ENCODE data around the gene MYRIP.
"Not testable (repeated sequence)": the region's sequence is repeated elsewhere in the genome, so short reads cannot be mapped to it uniquely, and the experiment has no call there.

Gene MYRIP

DNA sequence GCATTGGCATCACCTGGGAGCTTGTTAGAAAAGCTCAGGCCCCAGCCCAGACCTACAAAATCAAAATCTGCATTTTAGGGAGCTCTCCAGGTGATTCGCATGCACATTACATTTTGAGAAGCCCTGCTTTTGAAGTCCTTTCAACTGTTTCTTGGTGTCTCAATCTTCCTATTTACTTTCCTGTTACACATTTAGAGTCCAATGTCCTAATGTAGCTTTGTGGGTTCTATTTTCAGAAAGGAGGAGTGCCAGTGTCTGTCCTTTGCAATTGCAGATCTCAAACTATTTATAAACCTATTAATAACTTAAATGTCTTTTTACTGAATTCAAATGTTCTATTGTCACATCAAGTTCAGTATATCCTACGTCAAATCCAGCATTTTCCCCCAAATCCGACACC, 27.8 kb upstream of the MYRIP start:
- Histone ChIP-seq H3K9me3 (ENCODE audit: control insufficient read depth, low read length) (no peaks in the 10 kb centered on the region), H3K4me3 (ENCODE audit: extremely low read depth, insufficient read depth, low read length, poor library complexity, severe bottlenecking) (no peak overlapping the region), H3K27ac (ENCODE audit: low read depth, low read length, severe bottlenecking) (no peak overlapping the region), H3K4me1 (ENCODE audit: control insufficient read depth, insufficient read depth, low read length, poor library complexity, severe bottlenecking) (no peaks in the 10 kb centered on the region), H3K36me3 (ENCODE audit: control insufficient read depth, insufficient read depth, low read length) (no peaks in the 10 kb centered on the region)
- WGBS, 2 experiments (ENCODE audit: insufficient coverage in 2 of 2) = 46 to 94% methylated on average over 2 to 3 of the region's 3 CpGs

DNA sequence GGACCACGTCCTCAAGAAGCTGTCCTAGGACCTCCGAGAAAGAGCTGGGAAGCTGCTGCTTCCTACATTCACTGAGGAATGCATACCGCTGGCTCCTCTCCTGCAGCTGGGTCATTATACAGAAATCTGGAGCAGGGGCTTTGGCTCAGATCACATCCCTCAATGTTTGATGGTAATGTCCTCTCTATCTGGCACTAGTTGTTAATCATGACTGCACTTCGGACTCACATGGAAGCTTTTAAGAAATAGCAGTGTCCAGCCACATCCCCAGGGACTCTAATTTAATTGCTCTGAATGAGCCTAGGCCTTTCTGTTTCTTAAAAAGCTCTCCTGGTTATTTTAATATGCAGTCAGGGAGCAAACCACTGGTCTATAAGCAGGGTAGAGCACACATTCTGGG, 25.7 kb upstream of the MYRIP start:
- H3K4me3 ChIP-seq (ENCODE audit: extremely low read depth, insufficient read depth, low read length, poor library complexity, severe bottlenecking) = no peak overlapping the region
- 79 to 86% methylated on average over 3 to 4 of the region's 4 CpGs for WGBS, 2 experiments (ENCODE audit: insufficient coverage in 2 of 2)

DNA sequence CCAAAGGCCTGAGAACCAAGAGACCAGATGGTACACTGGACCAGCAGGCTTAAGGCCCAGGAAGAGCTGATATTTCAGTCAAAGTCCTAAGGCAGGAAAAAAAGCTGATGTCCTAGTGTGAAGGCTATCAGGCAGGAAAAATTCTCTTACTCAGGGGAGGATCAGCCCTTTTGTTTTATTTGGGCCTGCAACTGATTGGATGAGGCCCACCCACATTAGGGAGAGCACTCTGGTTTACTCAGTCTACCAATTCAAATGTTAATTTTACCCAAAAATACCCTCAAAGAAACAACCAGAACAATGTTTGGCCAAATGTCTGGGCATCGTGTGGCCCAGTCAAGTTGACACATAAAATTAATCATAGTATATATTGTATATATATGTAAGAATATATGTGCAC, 24.5 kb upstream of the MYRIP start:
- H3K4me1 ChIP-seq (ENCODE audit: control insufficient read depth, insufficient read depth, low read length, poor library complexity, severe bottlenecking) = no peaks in the 10 kb centered on the region
- no peak overlapping the region for H3K27ac ChIP-seq (ENCODE audit: low read depth, low read length, severe bottlenecking)
- H3K4me3 ChIP-seq (ENCODE audit: extremely low read depth, insufficient read depth, low read length, poor library complexity, severe bottlenecking) = no peak overlapping the region
- no peaks in the 10 kb centered on the region for H3K9me3 ChIP-seq (ENCODE audit: control insufficient read depth, low read length)
- WGBS, 2 experiments (ENCODE audit: insufficient coverage in 2 of 2) = no CpG with 5 or more reads among the region's 1 CpG
- H3K36me3 ChIP-seq (ENCODE audit: control insufficient read depth, insufficient read depth, low read length) = no peaks in the 10 kb centered on the region

More for the DNA sequence above, 25.7 kb upstream of the MYRIP start:
- H3K4me1 ChIP-seq (ENCODE audit: control insufficient read depth, insufficient read depth, low read length, poor library complexity, severe bottlenecking) = no peaks in the 10 kb centered on the region
- H3K9me3 ChIP-seq (ENCODE audit: control insufficient read depth, low read length) = no peaks in the 10 kb centered on the region
- H3K36me3 ChIP-seq (ENCODE audit: control insufficient read depth, insufficient read depth, low read length) = no peaks in the 10 kb centered on the region
- H3K27ac ChIP-seq (ENCODE audit: low read depth, low read length, severe bottlenecking) = no peak overlapping the region

DNA sequence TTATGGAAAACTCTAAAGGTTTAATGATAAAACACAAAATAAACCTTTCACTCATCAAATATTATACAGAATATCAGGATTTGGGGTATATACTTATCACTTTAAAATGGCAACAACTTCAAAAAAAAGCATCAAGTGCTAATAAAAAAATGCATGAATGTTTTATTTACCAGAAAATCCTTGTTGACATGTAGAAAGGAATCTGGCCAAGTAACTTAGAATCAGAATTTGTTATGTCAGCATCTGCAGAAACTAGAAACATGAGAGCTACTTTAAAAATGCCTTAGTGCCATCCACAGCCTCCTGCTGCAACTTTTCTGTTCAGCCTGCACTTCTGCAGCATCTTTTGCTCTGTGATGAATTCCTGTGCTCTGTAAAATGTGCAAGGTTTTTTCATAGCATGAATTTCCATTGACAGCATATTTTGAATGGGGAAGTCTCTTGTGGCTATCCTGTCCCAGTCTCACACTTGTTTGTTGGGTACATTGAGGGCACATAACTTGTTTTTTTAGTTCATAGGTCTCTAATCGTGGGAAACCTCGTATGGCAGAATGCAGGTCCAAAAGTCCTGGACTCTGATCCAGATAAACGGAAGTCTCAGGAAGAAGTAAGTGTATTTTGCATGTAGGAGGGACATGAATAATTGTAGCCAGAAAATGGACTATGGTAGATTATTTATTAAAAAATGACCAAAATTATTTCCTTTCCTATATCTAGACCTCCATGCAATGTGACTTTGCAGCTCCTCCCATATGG, 21.1 kb upstream of the MYRIP start:
- Histone ChIP-seq H3K4me3 (ENCODE audit: extremely low read depth, insufficient read depth, low read length, poor library complexity, severe bottlenecking) (no peak overlapping the region), H3K9me3 (ENCODE audit: control insufficient read depth, low read length) (no peaks in the 10 kb centered on the region), H3K27ac (ENCODE audit: low read depth, low read length, severe bottlenecking) (no peak overlapping the region), H3K4me1 (ENCODE audit: control insufficient read depth, insufficient read depth, low read length, poor library complexity, severe bottlenecking) (no peaks in the 10 kb centered on the region), H3K36me3 (ENCODE audit: control insufficient read depth, insufficient read depth, low read length) (no peaks in the 10 kb centered on the region)
- 90 to 94% methylated on average over 2 to 3 of the region's 3 CpGs for WGBS, 2 experiments (ENCODE audit: insufficient coverage in 2 of 2)

DNA sequence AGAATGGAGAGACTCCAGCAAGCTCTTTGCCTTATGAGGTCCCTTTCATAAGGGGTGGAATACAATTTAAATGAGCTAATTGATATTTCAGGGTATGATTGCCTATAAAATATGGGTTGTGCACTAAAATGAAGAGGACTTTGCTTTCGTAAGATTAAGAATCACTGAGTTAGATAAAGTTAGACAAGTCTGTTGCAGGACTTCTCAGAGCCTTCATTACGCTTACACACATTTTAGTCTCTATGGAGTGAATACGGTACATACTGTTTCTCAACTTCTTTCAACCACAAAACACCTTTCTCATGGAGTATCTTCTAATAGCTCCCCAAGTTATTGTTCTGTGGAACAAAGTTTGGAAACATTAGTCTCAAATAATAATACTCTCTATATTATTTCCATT, 17.8 kb upstream of the MYRIP start:
- 100% methylated on average over 1 of the region's 3 CpGs for WGBS, 2 experiments (ENCODE audit: insufficient coverage in 2 of 2)

DNA sequence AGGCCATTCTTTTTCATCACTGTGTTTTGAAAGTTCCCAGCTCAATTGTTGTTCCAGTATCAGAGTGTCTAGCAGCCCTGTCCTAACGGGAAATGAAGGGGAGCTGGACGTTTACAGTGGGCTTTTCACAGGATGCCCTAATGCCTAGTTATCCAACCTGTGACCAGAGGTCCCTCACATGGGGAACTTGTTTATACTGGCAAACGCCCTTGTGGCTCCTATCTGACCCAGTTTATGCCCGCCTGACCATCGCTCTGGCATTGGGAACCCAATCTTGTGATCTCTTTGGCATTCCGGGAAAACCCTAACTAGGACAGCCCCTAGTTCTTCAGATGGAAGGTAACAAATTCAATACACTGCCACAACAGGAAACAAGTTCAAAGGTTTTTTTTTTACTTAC, 14.5 kb upstream of the MYRIP start:
- H3K4me1 ChIP-seq (ENCODE audit: control insufficient read depth, insufficient read depth, low read length, poor library complexity, severe bottlenecking) = no peaks in the 10 kb centered on the region
- WGBS, 2 experiments (ENCODE audit: insufficient coverage in 2 of 2) = 85 to 94% methylated on average over 6 of the region's 6 CpGs
- H3K27ac ChIP-seq (ENCODE audit: low read depth, low read length, severe bottlenecking) = no peak overlapping the region
- no peak overlapping the region for H3K4me3 ChIP-seq (ENCODE audit: extremely low read depth, insufficient read depth, low read length, poor library complexity, severe bottlenecking)
- no peaks in the 10 kb centered on the region for H3K36me3 ChIP-seq (ENCODE audit: control insufficient read depth, insufficient read depth, low read length)
- H3K9me3 ChIP-seq (ENCODE audit: control insufficient read depth, low read length) = no peaks in the 10 kb centered on the region

More for the DNA sequence above, 17.8 kb upstream of the MYRIP start:
- Histone ChIP-seq H3K9me3 (ENCODE audit: control insufficient read depth, low read length) (no peaks in the 10 kb centered on the region), H3K4me1 (ENCODE audit: control insufficient read depth, insufficient read depth, low read length, poor library complexity, severe bottlenecking) (no peaks in the 10 kb centered on the region), H3K27ac (ENCODE audit: low read depth, low read length, severe bottlenecking) (no peak overlapping the region), H3K36me3 (ENCODE audit: control insufficient read depth, insufficient read depth, low read length) (no peaks in the 10 kb centered on the region), H3K4me3 (ENCODE audit: extremely low read depth, insufficient read depth, low read length, poor library complexity, severe bottlenecking) (no peak overlapping the region)

DNA sequence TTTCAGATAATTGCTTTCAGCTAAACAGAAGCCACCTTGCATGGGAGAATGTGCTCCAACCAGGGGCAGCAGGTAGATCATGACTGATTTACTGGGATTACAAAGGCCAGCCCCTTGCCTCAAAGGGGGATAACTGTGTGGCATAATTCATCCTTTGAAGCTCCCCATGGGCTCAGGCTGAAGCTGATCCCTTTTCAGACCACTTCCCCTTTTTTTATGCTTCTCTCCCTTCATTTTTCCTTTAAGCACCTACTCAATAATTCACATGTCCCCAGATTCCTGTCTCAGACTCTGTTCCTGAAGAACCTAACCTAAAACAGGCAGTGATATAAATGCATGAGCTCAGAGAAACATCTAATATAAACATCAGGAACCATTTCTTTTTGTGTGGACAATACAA, 8.2 kb upstream of the MYRIP start:
- Histone ChIP-seq H3K9me3 (ENCODE audit: control insufficient read depth, low read length) (no peaks in the 10 kb centered on the region), H3K4me3 (ENCODE audit: extremely low read depth, insufficient read depth, low read length, poor library complexity, severe bottlenecking) (no peak overlapping the region), H3K27ac (ENCODE audit: low read depth, low read length, severe bottlenecking) (no peak overlapping the region), H3K4me1 (ENCODE audit: control insufficient read depth, insufficient read depth, low read length, poor library complexity, severe bottlenecking) (no peaks in the 10 kb centered on the region), H3K36me3 (ENCODE audit: control insufficient read depth, insufficient read depth, low read length) (no peaks in the 10 kb centered on the region)

DNA sequence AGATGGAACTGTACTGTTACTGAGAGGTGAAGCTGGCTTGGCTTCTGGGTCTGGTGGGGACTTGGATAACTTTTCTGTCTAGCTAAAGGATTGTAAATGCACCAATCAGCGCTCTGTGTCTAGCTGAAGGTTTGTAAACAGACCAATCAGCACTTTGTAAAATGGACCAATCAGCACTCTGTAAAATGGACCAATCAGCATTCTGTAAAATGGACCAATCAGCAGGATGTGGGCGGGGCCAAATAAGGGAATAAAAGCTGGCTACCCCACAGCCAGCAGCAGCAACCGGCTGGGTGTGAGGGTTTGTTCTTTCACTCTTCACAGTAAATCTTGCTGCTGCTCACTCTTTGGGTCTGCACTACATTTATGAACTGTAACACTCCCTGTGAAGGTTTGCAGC, 6.9 kb upstream of the MYRIP start:
- H3K9me3 ChIP-seq (ENCODE audit: control insufficient read depth, low read length); H3K4me3 ChIP-seq (ENCODE audit: extremely low read depth, insufficient read depth, low read length, poor library complexity, severe bottlenecking); H3K4me1 ChIP-seq (ENCODE audit: control insufficient read depth, insufficient read depth, low read length, poor library complexity, severe bottlenecking); H3K36me3 ChIP-seq (ENCODE audit: control insufficient read depth, insufficient read depth, low read length); H3K27ac ChIP-seq (ENCODE audit: low read depth, low read length, severe bottlenecking): not testable (repeated sequence)
- WGBS, 2 experiments (ENCODE audit: insufficient coverage in 2 of 2) = 90 to 91% methylated on average over 2 to 3 of the region's 3 CpGs

DNA sequence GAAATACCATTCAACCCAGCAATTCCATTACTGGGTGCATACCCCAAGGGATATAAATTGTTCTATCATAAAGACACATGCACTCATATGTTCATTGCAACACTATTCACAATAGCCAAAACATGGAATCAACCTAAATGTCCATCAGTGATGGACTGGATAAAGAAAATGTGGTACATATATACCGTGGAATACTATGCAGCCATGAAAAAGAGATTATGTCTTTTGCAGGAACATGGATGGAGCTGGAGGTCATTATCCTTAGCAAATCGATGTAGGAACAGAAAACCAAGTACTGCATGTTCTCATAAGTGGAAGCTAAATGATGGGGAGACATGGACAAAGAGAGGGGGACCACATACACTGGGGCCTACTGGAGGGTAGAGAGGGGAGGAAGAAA, 5.5 kb upstream of the MYRIP start:
- no peaks in the 10 kb centered on the region for H3K4me1 ChIP-seq (ENCODE audit: control insufficient read depth, insufficient read depth, low read length, poor library complexity, severe bottlenecking)
- H3K9me3 ChIP-seq (ENCODE audit: control insufficient read depth, low read length) = no peaks in the 10 kb centered on the region
- no peak overlapping the region for H3K4me3 ChIP-seq (ENCODE audit: extremely low read depth, insufficient read depth, low read length, poor library complexity, severe bottlenecking)
- WGBS, 2 experiments (ENCODE audit: insufficient coverage in 2 of 2) = 52 to 80% methylated on average over 2 of the region's 2 CpGs
- no peak overlapping the region for H3K27ac ChIP-seq (ENCODE audit: low read depth, low read length, severe bottlenecking)
- H3K36me3 ChIP-seq (ENCODE audit: control insufficient read depth, insufficient read depth, low read length) = no peaks in the 10 kb centered on the region

DNA sequence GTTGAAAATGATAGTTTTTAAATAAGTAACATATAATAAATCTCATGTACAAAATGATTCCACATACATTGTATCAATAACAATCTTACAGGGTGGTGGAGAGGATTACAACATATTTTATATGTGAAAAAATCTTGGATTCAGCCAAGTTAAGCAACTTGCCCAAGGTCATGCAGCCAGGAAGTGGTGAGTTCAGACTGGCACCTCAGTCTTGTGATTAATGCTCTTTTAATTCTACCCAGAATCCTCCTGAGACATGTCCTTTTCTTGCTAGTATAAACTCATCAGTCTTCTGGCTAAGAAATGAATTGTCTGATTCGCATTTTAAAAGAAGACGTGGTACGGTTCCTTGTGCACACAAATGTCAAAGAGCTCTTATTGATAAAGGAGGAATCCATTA, 4.5 kb upstream of the MYRIP start:
- Histone ChIP-seq H3K4me1 (ENCODE audit: control insufficient read depth, insufficient read depth, low read length, poor library complexity, severe bottlenecking) (no peaks in the 10 kb centered on the region), H3K4me3 (ENCODE audit: extremely low read depth, insufficient read depth, low read length, poor library complexity, severe bottlenecking) (no peak overlapping the region), H3K36me3 (ENCODE audit: control insufficient read depth, insufficient read depth, low read length) (no peaks in the 10 kb centered on the region), H3K9me3 (ENCODE audit: control insufficient read depth, low read length) (no peaks in the 10 kb centered on the region), H3K27ac (ENCODE audit: low read depth, low read length, severe bottlenecking) (no peak overlapping the region)
- WGBS, 2 experiments (ENCODE audit: insufficient coverage in 2 of 2) = 81 to 94% methylated on average over 2 to 3 of the region's 3 CpGs

DNA sequence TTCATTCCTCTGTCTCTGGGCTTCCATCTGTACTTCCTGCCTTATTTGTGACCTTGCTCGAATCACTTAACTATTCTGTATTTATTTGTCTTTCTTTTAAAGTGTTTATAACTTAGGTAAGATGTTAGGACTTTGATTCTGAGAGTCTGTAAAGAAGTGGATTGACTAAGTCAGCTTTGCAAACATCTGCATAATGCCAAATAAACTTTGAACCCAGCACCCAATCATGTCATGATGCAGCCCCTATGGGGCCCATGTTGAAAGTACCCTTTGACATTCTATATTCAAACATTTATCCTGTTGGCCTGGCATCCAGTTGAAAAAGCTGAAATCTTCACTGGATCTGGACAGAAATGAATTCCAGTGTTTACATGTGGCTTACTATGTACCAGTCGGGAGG, 3.8 kb upstream of the MYRIP start:
- no peaks in the 10 kb centered on the region for H3K36me3 ChIP-seq (ENCODE audit: control insufficient read depth, insufficient read depth, low read length)
- H3K4me1 ChIP-seq (ENCODE audit: control insufficient read depth, insufficient read depth, low read length, poor library complexity, severe bottlenecking) = no peaks in the 10 kb centered on the region
- WGBS, 2 experiments (ENCODE audit: insufficient coverage in 2 of 2) = no CpG with 5 or more reads among the region's 2 CpGs
- no peak overlapping the region for H3K4me3 ChIP-seq (ENCODE audit: extremely low read depth, insufficient read depth, low read length, poor library complexity, severe bottlenecking)
- H3K27ac ChIP-seq (ENCODE audit: low read depth, low read length, severe bottlenecking) = no peak overlapping the region
- H3K9me3 ChIP-seq (ENCODE audit: control insufficient read depth, low read length) = no peaks in the 10 kb centered on the region

Data from mesodermal cell (in vitro differentiated cells).